Cortex of kidney (tissue), 1 donor: ENCODE results near the gene SVBP.
"Not testable (repeated sequence)": the region's sequence is repeated elsewhere in the genome, so short reads cannot be mapped to it uniquely, and the experiment has no call there.

Source experiments
- DNase-seq: peaks from one replicate; lab custom pipeline; 2025; lab: John Stamatoyannopoulos, UW

The SVBP gene

DNA sequence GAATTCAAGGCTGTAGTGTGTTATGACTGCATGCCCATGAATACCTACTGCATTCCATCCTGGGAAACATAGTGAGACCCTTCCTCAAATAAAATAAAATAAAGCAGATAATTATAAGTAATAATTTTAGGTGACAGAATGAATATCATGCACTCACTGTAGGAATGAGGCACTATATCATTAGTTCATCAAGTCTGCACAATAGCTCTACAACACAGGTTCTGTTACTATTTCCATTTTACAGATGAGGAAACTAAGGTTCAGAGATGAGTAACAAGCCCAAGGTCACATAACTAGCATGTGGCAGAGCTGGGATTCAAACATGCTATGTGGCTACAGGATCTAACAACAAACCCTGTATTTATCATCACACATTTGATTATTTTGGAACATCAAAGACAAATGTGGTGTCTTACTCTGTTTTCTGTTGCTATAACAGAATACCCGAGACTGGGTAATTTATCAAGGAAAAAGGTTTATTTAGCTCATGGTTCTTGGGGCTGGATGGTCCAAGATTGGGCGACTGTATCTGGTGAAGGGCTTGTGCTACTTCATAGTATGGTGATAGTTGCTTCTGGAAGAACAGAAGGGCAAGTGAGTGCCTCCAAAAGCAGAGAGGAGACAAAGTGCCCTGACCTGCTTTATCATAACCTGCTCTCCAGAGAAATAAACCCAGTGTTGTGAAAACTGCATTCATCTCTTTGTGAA, 24.4 kb upstream of the SVBP start:
- DNase-seq: no peak

DNA sequence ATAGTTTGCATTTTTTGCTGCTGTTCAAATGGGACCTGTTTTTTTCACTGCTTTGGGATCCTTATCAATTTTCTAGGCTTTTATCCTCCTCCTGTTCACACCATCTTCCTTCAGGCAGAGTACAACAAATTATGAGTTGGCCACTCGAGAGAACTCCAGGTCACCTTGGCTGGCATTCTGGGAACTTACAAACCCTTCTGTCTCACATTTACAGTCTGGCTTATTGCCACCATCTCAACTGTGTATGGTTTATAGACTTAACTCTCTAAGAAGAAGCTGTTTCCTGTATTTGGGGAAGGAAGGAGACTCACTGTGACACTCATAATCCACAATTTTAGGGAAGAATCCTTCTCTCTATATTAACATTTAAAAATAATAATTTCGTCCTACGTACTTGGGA, 23.8 kb upstream of the SVBP start:
- DNase-seq: no peak

DNA sequence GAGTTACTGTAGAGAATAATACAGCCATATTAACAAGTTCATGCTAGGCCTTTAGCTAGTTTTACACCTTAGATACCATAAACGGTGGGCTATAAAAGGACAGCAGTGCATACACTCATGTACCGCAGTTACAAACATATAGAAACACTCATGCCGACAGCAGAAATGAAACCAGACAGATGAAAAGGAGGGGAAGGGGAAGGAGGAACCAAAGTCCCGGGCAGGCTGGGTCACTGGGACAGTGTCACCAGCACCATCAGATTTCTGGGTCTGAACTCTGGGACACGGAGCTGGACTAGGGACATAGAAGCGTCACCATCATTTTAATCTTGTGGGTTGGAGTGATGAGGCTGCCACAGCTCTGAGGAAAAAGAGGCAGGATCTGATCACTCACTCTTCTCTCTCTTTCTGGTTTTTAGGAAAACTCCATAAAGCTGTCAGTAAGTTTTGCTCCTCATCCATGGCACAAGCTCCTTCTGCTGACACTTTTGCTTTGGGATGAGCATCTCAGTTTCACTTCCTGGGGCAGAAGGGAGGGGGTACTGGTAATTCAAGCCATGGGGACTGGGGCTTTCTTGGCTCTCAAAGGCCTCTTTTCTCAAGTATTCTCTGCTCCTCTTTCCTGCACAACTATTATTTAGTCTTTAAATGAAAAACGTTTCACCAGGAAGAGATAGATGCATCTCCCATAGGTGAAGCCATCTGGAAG, 21.4 kb upstream of the SVBP start:
- DNase-seq: no peak

DNA sequence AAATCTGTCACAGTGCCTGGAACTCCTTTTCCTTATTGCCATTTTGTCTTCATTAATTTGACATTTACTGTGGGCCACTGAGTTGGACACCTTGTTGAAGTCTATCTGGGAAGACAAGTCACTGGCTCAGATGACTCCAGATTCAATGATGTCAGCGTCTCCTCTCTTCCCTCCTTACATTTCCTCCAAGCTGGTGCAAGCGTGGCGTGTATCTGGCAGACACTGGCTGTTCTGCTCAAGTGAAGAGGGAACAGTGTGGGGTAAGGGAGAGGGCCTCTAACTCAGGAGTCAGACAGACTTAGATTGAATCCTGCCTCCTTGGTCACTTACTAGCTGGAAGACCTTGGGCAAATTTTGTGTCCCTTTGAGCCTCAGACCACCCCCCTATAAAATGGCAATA, 20.5 kb upstream of the SVBP start:
- no peak for DNase-seq

DNA sequence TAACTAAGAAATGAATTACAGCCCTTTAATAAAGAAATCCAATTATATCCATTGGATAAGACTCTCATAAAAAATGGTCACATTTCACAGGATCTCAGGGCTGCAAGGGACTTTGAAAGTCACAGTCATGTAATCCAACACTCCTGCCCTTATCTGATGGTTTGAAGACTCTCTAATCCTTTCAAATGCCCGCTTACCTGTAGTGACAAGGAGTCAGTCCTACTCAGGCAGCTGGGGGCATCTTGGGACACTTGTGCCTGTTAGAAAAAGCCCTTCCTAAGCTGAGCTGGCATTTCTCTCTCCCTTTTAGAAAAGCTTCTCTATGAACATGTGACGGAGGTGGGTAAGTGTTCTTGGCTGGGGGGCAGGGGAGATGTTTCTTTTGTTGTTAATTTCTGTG, 18.2 kb upstream of the SVBP start:
- no peak for DNase-seq

DNA sequence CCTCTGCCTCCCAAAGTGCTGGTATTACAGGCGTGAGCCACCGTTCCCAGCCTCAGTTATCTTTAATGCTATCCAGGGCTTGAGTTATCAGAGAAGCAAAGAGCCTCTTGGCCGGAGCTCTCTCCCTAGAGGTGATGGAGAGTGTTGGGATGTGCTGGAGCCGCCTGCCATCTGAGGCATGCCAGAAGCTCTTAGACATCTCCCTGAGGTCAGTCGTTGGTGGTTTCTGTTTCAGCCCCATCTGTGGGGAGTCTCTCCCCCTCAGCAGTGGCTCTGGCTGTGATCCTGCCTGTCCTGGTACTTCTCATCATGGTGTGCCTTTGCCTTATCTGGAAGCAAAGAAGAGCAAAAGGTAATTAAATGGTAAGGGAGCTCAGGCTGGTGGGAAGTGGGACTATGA, 17.6 kb upstream of the SVBP start:
- no peak for DNase-seq

DNA sequence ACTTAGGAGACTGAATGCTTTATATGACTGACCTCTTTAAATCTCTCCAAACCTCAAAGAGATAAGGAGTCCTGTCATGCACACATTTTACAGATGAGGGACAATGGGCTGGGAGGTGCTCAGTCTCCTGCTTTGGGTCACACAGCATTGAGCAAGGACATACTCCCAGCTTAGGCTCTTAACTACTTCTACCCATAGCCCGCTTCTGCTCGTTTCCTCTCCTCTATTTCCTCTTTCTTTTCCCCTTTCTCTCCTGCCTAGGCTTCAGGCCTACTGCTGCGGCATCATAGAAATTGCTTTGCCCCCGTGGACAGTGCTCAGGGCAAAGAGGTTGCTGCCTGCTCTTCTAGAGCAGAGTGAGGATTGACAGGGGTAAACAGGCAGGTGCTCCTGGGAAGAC, 16.8 kb upstream of the SVBP start:
- no peak for DNase-seq

DNA sequence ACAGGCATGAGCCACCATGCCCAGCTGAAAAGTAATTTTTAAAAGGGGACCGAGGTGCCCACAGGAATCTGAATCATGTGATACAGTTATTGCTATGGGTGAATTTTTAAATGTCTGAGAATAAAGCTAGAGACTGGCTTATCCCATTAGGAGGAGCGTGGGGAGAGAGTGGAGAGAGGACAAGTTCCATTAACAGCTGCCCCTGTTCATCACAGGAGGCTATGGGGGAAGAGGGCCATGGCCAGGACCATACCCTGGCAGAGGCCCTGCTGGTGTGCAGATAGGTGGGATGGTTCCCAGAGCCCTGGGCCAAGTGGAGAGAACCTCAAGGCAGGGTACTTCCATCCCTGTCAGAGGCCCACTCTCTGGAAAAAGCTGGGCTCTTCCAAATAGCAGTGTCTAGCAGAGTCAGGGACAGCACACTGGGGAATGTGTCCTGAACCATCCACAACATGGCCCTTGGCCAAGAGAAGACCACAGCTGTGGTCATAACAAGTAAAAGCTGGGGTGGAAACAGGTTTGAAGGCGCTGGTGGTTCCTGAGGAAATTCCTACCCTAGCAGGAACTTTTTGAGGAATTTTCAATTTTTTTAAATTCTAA, 15.5 kb upstream of the SVBP start:
- no peak for DNase-seq

DNA sequence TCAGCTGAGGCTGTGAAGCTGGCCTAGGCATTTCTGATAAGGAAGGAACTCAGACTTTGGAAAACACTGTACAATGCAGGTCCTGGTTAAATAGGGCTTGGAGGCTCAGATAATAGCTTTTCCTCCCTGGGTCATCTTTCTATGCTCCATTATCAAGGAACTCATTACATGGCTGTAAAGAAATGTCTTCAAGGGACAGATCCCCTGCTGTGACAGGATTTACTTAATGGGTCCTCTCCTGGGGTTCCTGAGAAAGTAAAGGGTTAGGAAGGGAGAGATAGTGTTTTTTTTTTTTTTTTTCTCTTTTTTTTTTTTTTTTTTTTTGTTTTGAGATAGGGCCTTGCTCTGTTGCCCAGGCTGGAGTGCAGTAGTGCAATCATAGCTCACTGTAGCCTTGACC, 14.1 kb upstream of the SVBP start:
- DNase-seq: no peak

DNA sequence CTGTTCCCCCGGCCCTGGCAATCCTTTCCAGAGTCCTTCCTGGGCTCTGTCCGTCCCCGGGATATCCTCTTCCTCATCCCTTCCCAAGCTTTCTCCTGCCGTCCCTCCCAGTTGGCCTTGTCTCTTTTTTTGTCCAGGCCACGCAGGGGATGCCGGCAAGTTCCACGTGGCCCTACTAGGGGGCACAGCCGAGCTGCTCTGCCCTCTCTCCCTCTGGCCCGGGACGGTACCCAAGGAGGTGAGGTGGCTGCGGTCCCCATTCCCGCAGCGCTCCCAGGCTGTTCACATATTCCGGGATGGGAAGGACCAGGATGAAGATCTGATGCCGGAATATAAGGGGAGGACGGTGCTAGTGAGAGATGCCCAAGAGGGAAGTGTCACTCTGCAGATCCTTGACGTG, 13.4 kb upstream of the SVBP start:
- no peak for DNase-seq

DNA sequence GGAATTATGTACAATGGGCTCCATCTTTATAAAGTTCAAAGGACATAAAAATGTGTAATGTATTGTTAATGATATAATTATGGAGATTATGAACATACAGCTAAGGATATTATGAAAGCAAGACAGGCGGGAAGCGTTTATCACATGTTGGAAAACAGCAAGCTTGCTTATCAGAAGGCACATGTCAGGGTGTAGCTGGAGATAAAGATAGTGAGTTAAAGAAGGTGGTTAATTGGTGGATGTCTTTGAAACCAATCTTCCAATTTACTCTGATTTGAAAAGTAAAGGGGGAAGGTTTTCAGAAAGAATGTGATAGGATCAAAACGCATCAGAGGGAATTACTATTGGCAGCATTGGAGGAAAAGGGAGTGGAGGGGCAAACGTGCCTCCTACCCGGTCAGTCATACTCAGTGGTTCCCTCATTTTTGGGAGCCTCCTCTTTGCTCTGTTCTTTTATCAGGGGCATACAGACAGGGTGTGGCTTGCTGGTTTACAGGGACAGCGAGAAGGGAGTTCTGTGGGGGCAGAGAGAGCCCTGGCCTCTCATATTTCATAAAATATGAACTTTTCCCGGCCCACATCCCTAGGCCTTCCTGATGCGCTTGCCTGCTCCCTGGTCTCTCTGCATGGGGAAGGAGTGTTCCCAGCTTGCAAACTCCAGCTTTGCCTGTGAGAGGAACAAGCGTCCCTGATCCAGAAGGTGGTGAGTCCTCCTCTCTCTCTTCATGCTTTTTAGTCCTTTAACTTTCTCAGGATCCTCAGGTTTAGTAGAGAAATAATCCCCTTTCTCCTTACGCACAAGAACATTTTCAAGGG, 8.0 kb upstream of the SVBP start:
- DNase-seq: no peak

DNA sequence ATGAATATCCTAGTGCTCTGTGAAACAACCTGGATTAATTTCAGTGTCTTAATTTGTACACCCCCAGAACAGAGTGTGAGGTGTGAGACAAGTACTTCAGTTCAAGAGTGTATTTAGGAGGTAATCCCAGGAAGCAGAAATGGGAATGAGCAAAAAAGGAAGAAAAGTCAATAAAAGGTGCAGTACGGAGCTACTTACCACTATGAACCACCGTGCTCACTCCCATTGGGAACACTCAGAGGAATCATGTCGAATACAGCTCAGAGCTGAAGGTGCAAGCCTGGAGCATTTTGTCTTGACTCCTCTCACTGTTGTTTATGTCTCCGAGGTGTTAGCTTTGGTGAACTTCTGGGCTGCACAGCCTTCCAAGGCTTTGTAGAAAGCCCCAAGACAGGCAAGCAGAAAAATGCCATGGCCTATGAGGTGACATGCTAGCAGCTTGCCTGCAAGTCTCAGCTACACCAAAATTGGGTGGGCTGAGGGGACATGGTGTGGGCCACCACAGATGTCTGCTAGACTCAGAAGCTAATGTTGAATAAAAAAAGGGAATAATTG, 7.4 kb upstream of the SVBP start:
- no peak for DNase-seq

DNA sequence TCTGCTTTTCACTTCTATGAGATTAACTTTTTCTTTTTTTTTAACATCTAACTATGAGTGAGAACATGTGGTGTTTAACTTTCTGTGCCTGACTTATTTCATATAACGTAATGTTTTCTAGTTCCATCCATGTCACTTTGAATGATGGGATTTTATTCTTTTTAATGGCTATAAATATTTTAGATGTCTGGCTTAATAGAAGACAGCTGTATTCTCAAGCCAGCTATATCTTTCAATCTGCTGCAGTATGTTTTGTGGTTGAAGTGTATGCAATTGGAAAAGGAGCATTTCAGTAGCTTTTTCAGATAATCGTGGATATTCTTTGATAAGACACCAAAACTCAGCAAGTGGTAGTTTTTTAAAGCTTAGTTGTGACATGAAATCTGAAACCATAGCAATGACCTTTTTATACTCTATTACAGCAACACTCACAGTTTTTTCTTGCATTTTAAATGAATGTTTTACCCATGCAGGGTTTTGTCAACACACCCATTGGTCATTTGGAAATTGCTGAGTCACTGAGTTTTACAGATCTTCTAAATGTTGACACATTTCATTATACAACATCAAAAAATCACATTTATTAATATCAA, 5.7 kb upstream of the SVBP start:
- no peak for DNase-seq

DNA sequence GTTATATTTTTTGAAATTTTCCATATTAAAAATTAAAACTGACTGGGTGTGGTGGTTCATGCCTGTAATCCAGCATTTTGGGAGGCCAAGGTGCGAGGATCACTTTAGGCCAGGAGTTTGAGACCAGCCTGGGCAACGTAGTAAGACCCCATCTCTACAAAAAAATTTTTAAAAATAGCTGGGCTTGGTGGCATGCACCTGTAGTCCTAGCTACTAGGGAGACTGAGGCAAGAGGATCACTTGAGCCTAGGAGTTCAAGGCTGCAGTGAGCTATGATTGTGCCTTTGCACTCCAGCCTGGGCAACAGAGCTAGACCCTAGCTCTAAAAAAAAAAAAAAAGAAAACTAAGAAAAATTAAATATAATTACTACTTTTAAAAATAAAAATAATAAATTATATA, 4.5 kb upstream of the SVBP start:
- DNase-seq: no peak

DNA sequence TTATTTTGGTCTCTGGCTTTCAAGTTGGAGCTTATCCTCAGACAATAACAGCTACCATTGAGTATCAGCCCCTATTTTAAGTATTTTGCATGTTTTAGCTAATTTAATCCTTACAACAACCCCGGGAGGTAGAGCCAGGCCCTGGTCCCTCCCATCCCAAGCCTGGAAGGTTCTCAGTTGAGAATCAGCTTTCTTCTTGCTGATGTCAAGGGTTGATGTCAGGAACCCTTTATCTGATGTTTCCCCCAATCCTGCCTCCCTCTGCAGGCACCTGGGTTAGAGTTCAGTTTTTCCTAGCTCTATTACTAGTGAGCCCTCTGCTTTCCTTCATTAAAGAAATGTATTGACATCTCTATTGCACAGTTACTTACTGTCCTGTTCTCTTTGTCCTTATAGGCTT, 3.6 kb upstream of the SVBP start:
- no peak for DNase-seq

DNA sequence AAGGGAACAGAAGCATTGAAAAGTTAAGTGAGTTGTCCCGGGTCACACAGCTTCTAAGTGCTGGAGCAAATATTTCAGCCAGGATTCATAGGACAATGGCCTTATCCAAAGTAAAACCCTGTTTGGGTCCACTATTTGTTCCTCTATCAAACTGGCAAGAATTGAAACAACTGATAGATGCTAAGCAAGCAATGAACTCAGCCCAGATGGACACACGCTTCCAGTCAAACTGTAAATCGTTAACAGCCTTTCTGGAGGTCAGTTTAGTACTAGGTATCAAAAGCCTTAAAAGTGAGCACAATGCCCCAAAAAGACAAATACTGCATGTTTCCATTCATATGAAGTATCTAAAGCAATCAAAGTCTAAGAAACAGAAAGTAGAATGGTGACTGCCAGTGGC, 779 bp upstream of the SVBP start:
- no peak for DNase-seq

DNA sequence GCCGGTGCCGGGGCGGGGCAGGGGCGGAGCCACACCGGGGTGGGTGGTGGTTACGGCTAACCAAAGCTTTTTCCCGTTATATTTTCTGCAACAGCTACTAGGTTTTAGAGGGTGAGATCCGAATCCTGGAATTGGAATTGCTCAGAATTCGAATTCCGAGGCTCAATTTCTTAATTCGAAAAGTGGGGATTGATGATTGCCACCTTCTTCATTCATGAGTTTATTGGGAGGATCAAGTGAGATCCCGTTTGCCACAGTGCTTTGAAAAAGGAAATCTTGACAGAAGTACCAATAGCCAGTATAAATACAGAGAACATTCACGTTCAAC, 207 bp upstream of the SVBP start:
- no peak for DNase-seq

DNA sequence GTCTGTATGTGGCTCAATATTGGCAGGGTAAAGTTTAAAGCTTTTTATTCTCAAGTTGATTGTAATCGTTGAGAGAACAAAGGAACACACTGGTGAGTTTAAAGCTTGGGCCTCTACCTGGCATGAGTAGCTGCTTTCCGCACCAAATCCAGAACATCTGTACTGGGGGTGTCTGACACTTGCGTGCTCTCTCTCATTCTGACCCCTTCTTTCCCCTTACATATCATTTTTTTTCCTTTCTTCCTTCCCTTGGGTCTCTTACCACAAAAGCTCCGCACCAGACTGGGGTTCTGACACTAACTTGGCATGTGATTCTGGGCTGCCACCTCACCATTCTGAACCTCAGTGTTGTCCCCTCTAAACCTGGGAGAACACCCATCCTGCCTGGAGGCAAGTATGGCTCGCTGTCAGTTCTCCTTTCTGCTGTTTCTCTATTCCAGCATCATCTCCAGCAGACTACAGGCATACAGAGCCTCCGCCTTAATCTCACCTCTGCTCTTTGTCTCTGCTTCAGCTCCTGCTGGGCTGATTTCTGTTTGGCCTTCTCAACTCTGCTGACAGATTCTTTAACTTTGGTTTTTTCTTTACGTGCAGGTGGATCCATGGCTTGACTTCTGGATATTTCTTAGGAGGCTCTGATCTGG, 1.1 kb downstream of the SVBP start:
- DNase-seq: no peak

DNA sequence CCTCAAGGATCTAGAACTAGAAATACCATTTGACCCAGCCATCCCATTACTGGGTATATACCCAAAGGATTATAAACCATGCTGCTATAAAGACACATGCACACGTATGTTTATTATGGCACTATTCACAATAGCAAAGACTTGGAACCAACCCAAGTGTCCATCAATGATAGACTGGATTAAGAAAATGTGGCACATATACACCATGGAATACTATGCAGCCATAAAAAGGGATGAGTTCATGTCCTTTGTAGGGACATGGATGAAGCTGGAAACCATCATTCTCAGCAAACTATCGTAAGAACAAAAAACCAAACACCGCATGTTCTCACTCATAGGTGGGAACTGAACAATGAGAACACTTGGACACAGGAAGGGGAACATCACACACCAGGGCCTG, 2.4 kb downstream of the SVBP start:
- not testable (repeated sequence) for DNase-seq

DNA sequence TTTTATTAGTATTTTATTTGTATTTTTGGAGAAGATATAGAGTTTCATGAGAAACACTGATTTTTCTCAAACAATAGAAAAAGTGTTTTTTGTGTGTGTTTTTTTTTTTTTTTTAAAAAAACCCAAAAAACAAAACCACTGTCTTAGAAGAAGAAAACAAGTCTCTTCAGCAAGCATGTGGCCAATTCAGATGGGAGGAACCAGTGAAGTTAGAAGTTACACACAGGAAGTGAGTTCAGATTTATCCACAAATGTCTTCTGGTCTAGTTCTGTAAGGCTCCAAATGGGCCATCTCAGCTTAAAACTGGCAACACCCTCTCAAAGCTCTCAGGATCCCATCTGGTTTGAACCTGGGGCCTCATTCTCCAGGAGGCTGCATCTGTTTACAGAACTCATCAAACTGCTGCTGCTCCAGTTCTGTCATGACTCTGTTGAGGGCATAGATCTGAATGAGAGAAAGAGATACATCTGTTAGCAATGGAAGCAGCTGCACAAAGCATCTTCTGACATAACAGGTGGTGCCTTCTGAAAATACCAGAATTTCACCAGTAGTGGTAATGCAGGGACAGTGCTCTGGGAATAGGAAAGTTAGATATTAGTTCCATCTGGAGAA, 10.0 kb downstream of the SVBP start:
- DNase-seq: no peak

DNA sequence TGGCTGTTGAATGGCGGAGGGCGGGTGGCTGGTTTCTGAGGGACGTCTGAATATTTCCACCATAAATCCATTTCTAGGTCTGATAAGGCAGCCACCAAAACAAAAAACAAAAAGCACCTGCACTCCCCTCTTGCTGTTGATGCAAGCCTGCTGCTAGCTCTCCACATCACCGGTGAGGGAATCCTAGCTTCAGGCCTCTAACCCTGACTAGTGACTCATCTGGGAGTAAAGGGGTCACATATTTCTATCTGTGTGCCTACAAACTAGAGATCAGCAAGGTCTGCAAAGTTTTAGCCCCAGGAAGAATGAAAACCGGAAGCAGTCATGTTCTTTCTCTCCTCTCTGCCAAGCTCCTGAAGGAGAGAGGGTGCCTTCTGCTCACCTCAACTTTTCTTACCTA, 10.6 kb downstream of the SVBP start:
- no peak for DNase-seq
